CD4-positive, alpha-beta memory T cell (primary cell): Measurements from ENCODE around the gene RRP15. TPM values are rescaled to one million over a fixed set of nuclear protein-coding genes. Genes with fewer than 3 reads are reported as not detected.
"Not testable (repeated sequence)": the region's sequence is repeated elsewhere in the genome, so short reads cannot be mapped to it uniquely, and the experiment has no call there.

Experiments used
- CTCF ChIA-PET: fragments of 350-600 bp; sonication (Branson Sonifier 250); formaldehyde crosslinking; loops from one replicate; lab custom pipeline; 2021; ENCODE audit warnings: inconsistent platforms; ENCODE audit not compliant: partially characterized antibody; lab: Charles Lee
- POLR2A ChIA-PET: fragments of 350-600 bp; sonication (Branson Sonifier 250); formaldehyde crosslinking; loops from one replicate; lab custom pipeline; 2021; ENCODE audit not compliant: partially characterized antibody; lab: Charles Lee
- DNase-seq, 5 donors: peaks; one replicate each; pipeline versions ENCODE4 v3.0.0 to v3.0.0-alpha.2; 2020 to 2022; ENCODE audit warnings: mixed read lengths in 1 of 5
- H3K27ac ChIP-seq: one replicate; pipeline ENCODE4 v1.7.0; 2013; ENCODE audit warnings: low read depth, low read length
- H3K27me3 ChIP-seq: 2 replicates; pipeline ENCODE4 v1.7.0; 2013; ENCODE audit warnings: mild to moderate bottlenecking, low read length, moderate library complexity; ENCODE audit not compliant: insufficient read depth
- H3K36me3 ChIP-seq: 2 replicates; pipeline ENCODE4 v1.7.0; 2013; ENCODE audit warnings: mild to moderate bottlenecking, low read length, moderate library complexity; ENCODE audit not compliant: insufficient read depth
- H3K4me1 ChIP-seq: 2 replicates; pipeline ENCODE4 v1.7.0; 2013; ENCODE audit warnings: mild to moderate bottlenecking, low read length, moderate library complexity; ENCODE audit not compliant: insufficient read depth
- H3K4me3 ChIP-seq, 2 donors: one replicate each; pipeline ENCODE4 v1.7.0; 2013; ENCODE audit warnings: low read length in 2 of 2, mild to moderate bottlenecking in 1 of 2
- H3K9me3 ChIP-seq, 2 donors: one replicate each; pipeline ENCODE4 v1.7.0; 2013; ENCODE audit warnings: low read length in 2 of 2, control low read depth in 1 of 2; ENCODE audit not compliant: control insufficient read depth in 1 of 2
- H3K27ac Mint-ChIP-seq, 7 donors: one replicate each; pipeline ENCODE4 v1.8.0; 2020 to 2021; ENCODE audit warnings: mixed read lengths in 7 of 7, mild to moderate bottlenecking in 6 of 7, inconsistent platforms in 3 of 7, moderate library complexity in 3 of 7
- H3K27me3 Mint-ChIP-seq, 2 donors: one replicate each; pipeline ENCODE4 v1.8.0; 2020 to 2021; ENCODE audit warnings: mixed read lengths in 2 of 2
- H3K36me3 Mint-ChIP-seq, 2 donors: one replicate each; pipeline ENCODE4 v1.8.0; 2020 to 2021; ENCODE audit warnings: mixed read lengths in 2 of 2, inconsistent platforms in 1 of 2, mild to moderate bottlenecking in 1 of 2
- H3K4me1 Mint-ChIP-seq, 4 donors: one replicate each; pipeline ENCODE4 v1.8.0; 2020 to 2021; ENCODE audit warnings: mixed read lengths in 4 of 4, mild to moderate bottlenecking in 1 of 4
- H3K4me3 Mint-ChIP-seq, 8 donors: one replicate each; pipeline ENCODE4 v1.8.0; 2020 to 2021; ENCODE audit warnings: mixed read lengths in 8 of 8, mild to moderate bottlenecking in 7 of 8, moderate library complexity in 6 of 8, inconsistent platforms in 3 of 8
- H3K9me3 Mint-ChIP-seq, 8 donors: one replicate each; pipeline ENCODE4 v1.8.0; 2020 to 2021; ENCODE audit warnings: mixed read lengths in 8 of 8, mild to moderate bottlenecking in 5 of 8, inconsistent platforms in 3 of 8, moderate library complexity in 1 of 8
- intact Hi-C: fragments of 100-400 bp; cut with micrococcal nuclease; formaldehyde crosslinking; loops from one replicate; pipeline ENCODE4 v1.15.1; 2023
- polyA plus RNA-seq, 2 donors: library from polyadenylated mRNA; unstranded; fragments of 300-500 nt; fragmentation: Illumina TruSeq; gene quantifications; one replicate each; pipeline ENCODE4 v1.2.3, GENCODE V29; 2021
- total RNA-seq, 2 experiments: library from RNA; stranded (reverse); gene quantifications; one replicate each; pipeline ENCODE4 v1.2.3, GENCODE V29; 2021

The RRP15 gene
- total and polyA plus RNA-seq, 4 experiments from 2014 or later = 12.8 to 20.7 (median 15.5) TPM

GRCh38 chr1:218320182-218320581, 35.1 kb downstream of the RRP15 start:
- intact Hi-C loops, H3K27ac Mint-ChIP-seq, H3K4me1 Mint-ChIP-seq, H3K27ac ChIP-seq, H3K9me3 Mint-ChIP-seq, POLR2A ChIA-PET, CTCF ChIA-PET, DNase-seq, H3K4me1 ChIP-seq, H3K36me3 ChIP-seq, H3K27me3 ChIP-seq, H3K4me3 ChIP-seq, H3K9me3 ChIP-seq, H3K27me3 Mint-ChIP-seq, H3K4me3 Mint-ChIP-seq: not testable (repeated sequence)
- H3K36me3 Mint-ChIP-seq = peaks cover 36 to 38% of the 10 kb centered on the region in 2 donors

- intact Hi-C loops = no loop called here
- CTCF ChIA-PET = no interaction called here
- Mint-ChIP-seq H3K4me1 (peaks cover 0 to 2% (median 0%) of the 10 kb centered on the region in 4 donors), H3K4me3 (no peak overlapping the region), H3K27ac (no peak overlapping the region), H3K27me3 (no peaks in the 10 kb centered on the region), H3K36me3 (peaks cover 34 to 37% of the 10 kb centered on the region in 2 donors), H3K9me3 (no peaks in the 10 kb centered on the region)
- no peak for DNase-seq
- Histone ChIP-seq H3K27ac (no peak overlapping the region), H3K36me3 (peaks cover 6% of the 10 kb centered on the region), H3K4me1 (no peaks in the 10 kb centered on the region), H3K4me3 (no peak overlapping the region), H3K27me3 (no peaks in the 10 kb centered on the region), H3K9me3 (no peaks in the 10 kb centered on the region)
- POLR2A ChIA-PET = no interaction called here
Observed at GRCh38 chr1:218322762-218323161, 37.7 kb downstream of the RRP15 start.

- H3K27me3 Mint-ChIP-seq = no peaks in the 10 kb centered on the region
- Histone ChIP-seq H3K36me3 (peaks cover 6% of the 10 kb centered on the region), H3K27me3 (no peaks in the 10 kb centered on the region), H3K4me1 (no peaks in the 10 kb centered on the region), H3K27ac (no peak overlapping the region), H3K4me3 (no peak overlapping the region), H3K9me3 (no peaks in the 10 kb centered on the region)
- no peak overlapping the region for H3K4me3 Mint-ChIP-seq
- peaks cover 27 to 32% of the 10 kb centered on the region in 2 donors for H3K36me3 Mint-ChIP-seq
- intact Hi-C loops = no loop called here
- ChIA-PET POLR2A (no interaction called here), CTCF (no interaction called here)
- H3K27ac Mint-ChIP-seq = no peak overlapping the region
- DNase-seq = no peak
- H3K4me1 Mint-ChIP-seq = peaks cover 0 to 2% (median under 1%) of the 10 kb centered on the region in 4 donors
- no peaks in the 10 kb centered on the region for H3K9me3 Mint-ChIP-seq
Observed at GRCh38 chr1:218323568-218324225, 38.6 kb downstream of the RRP15 start.

- Mint-ChIP-seq H3K4me3 (no peak overlapping the region), H3K9me3 (no peaks in the 10 kb centered on the region), H3K27me3 (no peaks in the 10 kb centered on the region), H3K4me1 (peaks cover 0 to 2% (median under 1%) of the 10 kb centered on the region in 4 donors), H3K27ac (no peak overlapping the region), H3K36me3 (peaks cover 26 to 31% of the 10 kb centered on the region in 2 donors)
- POLR2A ChIA-PET = no interaction called here
- Histone ChIP-seq H3K9me3 (no peaks in the 10 kb centered on the region), H3K27ac (no peak overlapping the region), H3K27me3 (no peaks in the 10 kb centered on the region), H3K4me3 (no peak overlapping the region), H3K36me3 (peaks cover 6% of the 10 kb centered on the region), H3K4me1 (no peaks in the 10 kb centered on the region)
- CTCF ChIA-PET = no interaction called here
- intact Hi-C loops = no loop called here
- DNase-seq = no peak
Observed at GRCh38 chr1:218324226-218324580, 39.1 kb downstream of the RRP15 start.

GRCh38 chr1:218328769-218329168, 43.7 kb downstream of the RRP15 start:
- Mint-ChIP-seq H3K4me1 (peaks cover 0 to 5% (median 2%) of the 10 kb centered on the region in 4 donors), H3K27me3 (no peaks in the 10 kb centered on the region), H3K9me3 (no peaks in the 10 kb centered on the region), H3K27ac (no peak overlapping the region), H3K4me3 (no peak overlapping the region), H3K36me3 (peaks cover 24 to 27% of the 10 kb centered on the region in 2 donors)
- Histone ChIP-seq H3K36me3 (no peaks in the 10 kb centered on the region), H3K4me3 (no peak overlapping the region), H3K27me3 (no peaks in the 10 kb centered on the region), H3K27ac (no peak overlapping the region), H3K9me3 (no peaks in the 10 kb centered on the region), H3K4me1 (no peaks in the 10 kb centered on the region)
- ChIA-PET CTCF (interaction anchor here (1.3 to 4.2 kb wide), 9 partner anchors 11 to 1089 kb away, joined by 4 to 18 read pairs (median 7); no protein-coding TSS in a partner anchor), POLR2A (no interaction called here)
- intact Hi-C loops = no loop called here
- no peak for DNase-seq

GRCh38 chr1:218330043-218330623, 45.0 kb downstream of the RRP15 start:
- Mint-ChIP-seq H3K27me3 (no peaks in the 10 kb centered on the region), H3K4me1 (peaks cover 0 to 5% (median 1%) of the 10 kb centered on the region in 4 donors), H3K27ac (no peak overlapping the region), H3K9me3 (no peaks in the 10 kb centered on the region), H3K36me3 (peaks cover 19 to 20% of the 10 kb centered on the region in 2 donors), H3K4me3 (no peak overlapping the region)
- peak in 3 of 5 donors; percentile 30 to 37 (median 34) for DNase-seq
- Histone ChIP-seq H3K4me1 (no peaks in the 10 kb centered on the region), H3K27ac (no peak overlapping the region), H3K27me3 (no peaks in the 10 kb centered on the region), H3K9me3 (no peaks in the 10 kb centered on the region), H3K36me3 (no peaks in the 10 kb centered on the region), H3K4me3 (no peak overlapping the region)
- ChIA-PET POLR2A (no interaction called here), CTCF (interaction anchor here (0.7 to 4.2 kb wide), 9 partner anchors 9 to 1088 kb away, joined by 3 to 18 read pairs (median 7); no protein-coding TSS in a partner anchor)
- intact Hi-C loops = loop anchor here (1.0 to 10.0 kb wide), 3 partner anchors 191 to 1645 kb away; no protein-coding TSS in a partner anchor

- H3K27me3 ChIP-seq = no peaks in the 10 kb centered on the region
- H3K27ac ChIP-seq = no peak overlapping the region
- H3K4me3 ChIP-seq = no peak overlapping the region
- no peak overlapping the region for H3K4me3 Mint-ChIP-seq
- CTCF ChIA-PET = no interaction called here
- peaks cover 0 to 5% (median under 1%) of the 10 kb centered on the region in 4 donors for H3K4me1 Mint-ChIP-seq
- H3K27me3 Mint-ChIP-seq = no peaks in the 10 kb centered on the region
- no peak overlapping the region for H3K27ac Mint-ChIP-seq
- H3K36me3 Mint-ChIP-seq = peaks cover 18% of the 10 kb centered on the region in 2 donors
- H3K9me3 Mint-ChIP-seq = no peaks in the 10 kb centered on the region
- H3K36me3 ChIP-seq = peaks cover 3% of the 10 kb centered on the region
- intact Hi-C loops = loop anchor here (10.0 kb wide), 1 partner anchor 1642 kb away; no protein-coding TSS in a partner anchor
- no peaks in the 10 kb centered on the region for H3K9me3 ChIP-seq
- H3K4me1 ChIP-seq = no peaks in the 10 kb centered on the region
- POLR2A ChIA-PET = no interaction called here
- DNase-seq = no peak
Observed at GRCh38 chr1:218332416-218332815, 47.3 kb downstream of the RRP15 start.
